PC-3 (cell line): Measurements from ENCODE around the gene TMEM235. TPM values are rescaled to one million over a fixed set of nuclear protein-coding genes. Genes with fewer than 3 reads are reported as not detected.

Experiments
- ATAC-seq: fragments of 200-7000 bp; cut with Tn5 transposase; 2 replicates; pipeline ENCODE4 v1.9.1; 2020; ENCODE audit warnings: mild to moderate bottlenecking, moderate library complexity
- BruUV-seq: library from RNA; stranded (reverse); fragments of 400-500 nt; replicated peaks from 2 replicates; lab custom pipeline; 2021; lab: Mats Ljungman, UMichigan
- CTCF ChIA-PET: fragments of 300-600 bp; sonication (Branson Sonifier 250); formaldehyde crosslinking; loops from one replicate; lab custom pipeline; 2022; ENCODE audit warnings: antibody characterized with exemption; lab: Charles Lee
- POLR2A ChIA-PET: fragments of 300-600 bp; sonication (Branson Sonifier 250); formaldehyde crosslinking; loops from one replicate; lab custom pipeline; 2022; ENCODE audit warnings: antibody characterized with exemption; ENCODE audit not compliant: unreplicated experiment; lab: Charles Lee
- DNase-seq: peaks from one replicate; pipeline ENCODE4 v3.0.0-alpha.2; 2015
- H2AFZ ChIP-seq: fragments of 300-600 bp; sonication (generic); 2 replicates; pipeline ENCODE4 v1.6.0; 2016; ENCODE audit warnings: antibody characterized with exemption, low read length
- H3F3A ChIP-seq: fragments of 300-600 bp; sonication (generic); one replicate; pipeline ENCODE4 v1.6.0; 2017; ENCODE audit warnings: antibody characterized with exemption, low read length, control low read depth, mild to moderate bottlenecking; ENCODE audit not compliant: unreplicated experiment
- H3K27ac ChIP-seq: fragments of 300-600 bp; sonication (generic); 2 replicates; pipeline ENCODE4 v1.5.1; 2016; ENCODE audit warnings: mild to moderate bottlenecking, low read length
- H3K27me3 ChIP-seq: fragments of 300-600 bp; sonication (generic); 2 replicates; pipeline ENCODE4 v1.6.1; 2016; ENCODE audit warnings: low read length, mixed read lengths
- H3K36me3 ChIP-seq: fragments of 300-600 bp; sonication (generic); 2 replicates; pipeline ENCODE4 v1.6.1; 2016; ENCODE audit warnings: low read depth, mixed run types, low read length, mixed read lengths
- H3K4me1 ChIP-seq: fragments of 300-600 bp; sonication (generic); 2 replicates; pipeline ENCODE4 v1.5.1; 2016; ENCODE audit warnings: low read length; ENCODE audit not compliant: insufficient read depth
- H3K4me2 ChIP-seq: fragments of 300-600 bp; sonication (generic); 2 replicates; pipeline ENCODE4 v1.6.0; 2016; ENCODE audit warnings: low read length
- H3K4me3 ChIP-seq: fragments of 300-600 bp; sonication (generic); 2 replicates; pipeline ENCODE4 v1.5.1; 2016; ENCODE audit warnings: mild to moderate bottlenecking, low read length, mixed read lengths
- H3K79me2 ChIP-seq: fragments of 300-600 bp; sonication (generic); 2 replicates; pipeline ENCODE4 v1.6.1; 2017; ENCODE audit warnings: low read length, mixed read lengths
- H3K9ac ChIP-seq: fragments of 300-600 bp; sonication (generic); 2 replicates; pipeline ENCODE4 v1.6.0; 2016; ENCODE audit warnings: mild to moderate bottlenecking, low read length
- H3K9me2 ChIP-seq: fragments of 300-600 bp; sonication (generic); replicated peaks from 2 replicates; pipeline ENCODE4 v1.6.1; 2016; ENCODE audit warnings: mixed run types, low read length, mixed read lengths
- H3K9me3 ChIP-seq: fragments of 300-600 bp; sonication (generic); 2 replicates; pipeline ENCODE4 v1.6.1; 2016; ENCODE audit warnings: low read length, mixed read lengths
- H4K20me1 ChIP-seq: fragments of 300-600 bp; sonication (generic); 2 replicates; pipeline ENCODE4 v1.6.1; 2016; ENCODE audit warnings: low read length, mixed read lengths
- CTCF ChIP-seq: fragments of 300-600 bp; sonication (generic); conservative IDR thresholded peaks from 2 replicates; pipeline ENCODE4 v1.5.1; 2017; ENCODE audit warnings: antibody characterized with exemption, low read depth, mild to moderate bottlenecking, low read length
- EZH2 ChIP-seq: fragments of 300-600 bp; sonication (generic); IDR thresholded peaks from one replicate; pipeline ENCODE4 v1.6.1; 2017; ENCODE audit warnings: antibody characterized with exemption, mild to moderate bottlenecking, low read length; ENCODE audit not compliant: unreplicated experiment
- EZH2phosphoT487 ChIP-seq: fragments of 300-600 bp; sonication (generic); IDR thresholded peaks from 2 replicates; pipeline ENCODE4 v1.6.1; 2018; ENCODE audit warnings: mild to moderate bottlenecking, antibody characterized with exemption, low read length, borderline replicate concordance
- intact Hi-C: fragments of 100-400 bp; cut with micrococcal nuclease; formaldehyde crosslinking; loops from 2 replicates; pipeline ENCODE4 v1.9.0; 2023
- total RNA-seq: library from RNA; depleted of rRNA; stranded (reverse); fragments of >200 nt; gene quantifications from 2 replicates; pipeline ENCODE4 v1.2.3, GENCODE V29; 2014

The TMEM235 gene
- total RNA-seq, 1 experiment from 2014 or later = not detected

- CTCF ChIA-PET = interaction anchor here (1.5 to 2.1 kb wide), 2 partner anchors 34 to 63 kb away, joined by 4 to 12 read pairs; partner anchors contain the start of genes AFMID and TK1
- TF ChIP-seq CTCF = no peak
- no peak for TF ChIP-seq EZH2
- no peak for TF ChIP-seq EZH2phosphoT487
- H3K79me2 ChIP-seq = 0 out of 2 replicates have a peak, but pooled peaks cover 4% of the 10 kb centered on the region
- no peaks in the 10 kb centered on the region for H3K36me3 ChIP-seq
- H3K27ac ChIP-seq = no peak overlapping the region
- no peak overlapping the region for H2AFZ ChIP-seq
- H3K27me3 ChIP-seq = no peaks in the 10 kb centered on the region
- H3K9ac ChIP-seq = no peak overlapping the region
- H3K9me2 ChIP-seq = no peaks in the 10 kb centered on the region
- peaks cover 18% of the 10 kb centered on the region for H3K4me1 ChIP-seq
- no peak overlapping the region for H3K4me2 ChIP-seq
- POLR2A ChIA-PET = interaction anchor here (0.6 kb wide), 1 partner anchor 154 kb away, joined by 4 read pairs; no protein-coding TSS in a partner anchor
- no peaks in the 10 kb centered on the region for H4K20me1 ChIP-seq
- no TSS peak for BruUV-seq
- no peaks in the 10 kb centered on the region for H3F3A ChIP-seq
- intact Hi-C loops = no loop called here
- no peak for DNase-seq
- H3K9me3 ChIP-seq = no peaks in the 10 kb centered on the region
- no peak for ATAC-seq
- H3K4me3 ChIP-seq = no peak overlapping the region
Observed at GRCh38 chr17:78249074-78249817, 17.8 kb downstream of the TMEM235 start.

- ChIA-PET POLR2A (interaction anchor here (0.6 kb wide), 1 partner anchor 155 kb away, joined by 4 read pairs; no protein-coding TSS in a partner anchor), CTCF (interaction anchor here (0.6 to 2.1 kb wide), 12 partner anchors 22 to 231 kb away, joined by 3 to 37 read pairs (median 10); partner anchors contain the start of genes AFMID, SOCS3 and TK1)
- TF ChIP-seq CTCF (no peak), EZH2 (no peak)
- Histone ChIP-seq H4K20me1 (no peaks in the 10 kb centered on the region), H3K27ac (no peak overlapping the region), H3K27me3 (no peaks in the 10 kb centered on the region), H3K4me1 (peaks cover 18% of the 10 kb centered on the region), H3K9me3 (no peaks in the 10 kb centered on the region), H3K9ac (no peak overlapping the region), H3K4me2 (peak overlapping the region; percentile 82; the same call in 1 of the 2 replicates), H3K4me3 (no peak overlapping the region), H3K36me3 (no peaks in the 10 kb centered on the region), H2AFZ (no peak overlapping the region), H3K9me2 (no peaks in the 10 kb centered on the region), H3K79me2 (0 out of 2 replicates have a peak, but pooled peaks cover 4% of the 10 kb centered on the region), H3F3A (no peaks in the 10 kb centered on the region)
- DNase-seq (no peak), ATAC-seq (no peak)
- intact Hi-C loops = loop anchor here (5.0 kb wide), 2 partner anchors 63 to 233 kb away; partner anchors contain the start of genes AFMID and TK1
- no TSS peak for BruUV-seq
Observed at GRCh38 chr17:78249818-78250806, 18.7 kb downstream of the TMEM235 start.
